Vagina (tissue), 2 donors: ENCODE results near the gene SMCHD1. TPM values are rescaled to one million over a fixed set of nuclear protein-coding genes. Genes with fewer than 3 reads are reported as not detected.

Source experiments
- DNase-seq, 2 donors: peaks; one replicate each; pipeline ENCODE4 v3.0.0-alpha.2; 2017; ENCODE audit errors: extremely low spot score in 2 of 2
- H3K27ac ChIP-seq: fragments of 200-600 bp; sonication (generic); one replicate; pipeline ENCODE4 v1.5.1; 2019
- H3K27me3 ChIP-seq: fragments of 200-600 bp; sonication (generic); one replicate; pipeline ENCODE4 v1.5.1; 2019
- H3K36me3 ChIP-seq, 2 donors: fragments of 200-600 bp; sonication (generic); one replicate each; pipeline ENCODE4 v1.5.1; 2017 to 2019
- H3K4me1 ChIP-seq: fragments of 200-600 bp; sonication (generic); one replicate; pipeline ENCODE4 v1.5.1; 2019
- H3K4me3 ChIP-seq, 2 donors: fragments of 200-600 bp; sonication (generic); 1 replicate in 1 of 2; 2 replicates in 1 of 2; pipeline ENCODE4 v1.5.1; 2016 to 2019
- H3K9me3 ChIP-seq: fragments of 200-600 bp; sonication (generic); one replicate; pipeline ENCODE4 v1.5.1; 2019
- POLR2A ChIP-seq, 2 donors: fragments of 450-650 bp; IDR thresholded peaks; one replicate each; pipeline ENCODE4 v1.6.1; 2017; ENCODE audit warnings: antibody characterized with exemption in 2 of 2, mild to moderate bottlenecking in 2 of 2, moderate library complexity in 2 of 2
- POLR2AphosphoS5 ChIP-seq, 2 donors: sonication (generic); formaldehyde crosslinking; IDR thresholded peaks; one replicate each; pipeline ENCODE4 v1.9.0; 2017; ENCODE audit warnings: antibody characterized with exemption in 2 of 2, mild to moderate bottlenecking in 2 of 2, low read depth in 1 of 2; ENCODE audit not compliant: insufficient read depth in 1 of 2
- intact Hi-C: fragments of 100-400 bp; cut with DNase I; formaldehyde crosslinking; loops from one replicate; pipeline ENCODE4 v1.15.1; 2023
- total RNA-seq: library from RNA; depleted of rRNA; stranded (reverse); fragments of >200 nt; gene quantifications from one replicate; pipeline ENCODE4 v1.2.3, GENCODE V29; 2016
- TF ChIP-seq, protein P1 (sequence below), 3 experiments: fragments of 450-650 bp in 2 of 3; fragments of 200-600 bp in 1 of 3; sonication (generic) in 1 of 3; IDR thresholded peaks; one replicate each; pipeline ENCODE4 v1.5.1; 2017 to 2019; ENCODE audit warnings: antibody characterized with exemption in 3 of 3, mild to moderate bottlenecking in 2 of 3, moderate library complexity in 2 of 3

Gene SMCHD1
- total RNA-seq, 1 donor from 2014 or later: 62.4 TPM

DNA sequence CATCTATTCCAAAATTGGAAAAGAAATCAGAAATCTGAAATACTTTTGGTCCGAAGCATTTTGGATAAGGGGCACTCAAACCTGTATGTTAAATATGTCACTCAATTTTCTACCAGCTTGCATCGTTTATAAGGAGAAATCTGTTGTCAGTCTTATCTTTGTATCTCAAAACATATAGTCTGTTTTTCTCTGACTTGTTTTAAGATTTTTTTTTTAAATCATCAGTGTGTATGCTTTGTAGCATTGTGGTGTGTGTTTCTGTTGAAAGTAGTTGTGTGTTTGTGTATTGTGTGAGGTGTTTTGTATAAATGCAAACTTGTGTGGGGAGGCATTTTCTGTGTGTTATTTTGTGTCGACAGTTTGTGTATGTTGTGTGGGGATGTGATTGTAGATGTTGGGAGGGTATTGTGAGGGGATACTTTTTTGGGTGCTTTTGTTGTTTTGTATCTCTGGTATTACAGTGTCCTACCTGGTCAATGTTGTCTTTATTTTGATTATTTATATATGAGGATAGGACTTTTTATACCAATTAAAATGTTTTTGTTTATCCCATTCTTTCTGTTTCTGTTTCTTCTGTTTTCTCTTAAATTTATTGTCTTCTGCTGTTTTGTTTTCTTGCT lies 30.9 kb downstream of the SMCHD1 start:
- H3K9me3 ChIP-seq: no peaks in the 10 kb centered on the region
- no peaks in the 10 kb centered on the region for H3K27me3 ChIP-seq
- no peak for TF ChIP-seq POLR2AphosphoS5 (IDR thresholded peaks at IDR 0.05; ENCODE audit: insufficient read depth in 1 of 2, low read depth in 1 of 2)
- no peak for TF ChIP-seq POLR2A (IDR thresholded peaks at IDR 0.05)
- TF ChIP-seq, protein P1, sequence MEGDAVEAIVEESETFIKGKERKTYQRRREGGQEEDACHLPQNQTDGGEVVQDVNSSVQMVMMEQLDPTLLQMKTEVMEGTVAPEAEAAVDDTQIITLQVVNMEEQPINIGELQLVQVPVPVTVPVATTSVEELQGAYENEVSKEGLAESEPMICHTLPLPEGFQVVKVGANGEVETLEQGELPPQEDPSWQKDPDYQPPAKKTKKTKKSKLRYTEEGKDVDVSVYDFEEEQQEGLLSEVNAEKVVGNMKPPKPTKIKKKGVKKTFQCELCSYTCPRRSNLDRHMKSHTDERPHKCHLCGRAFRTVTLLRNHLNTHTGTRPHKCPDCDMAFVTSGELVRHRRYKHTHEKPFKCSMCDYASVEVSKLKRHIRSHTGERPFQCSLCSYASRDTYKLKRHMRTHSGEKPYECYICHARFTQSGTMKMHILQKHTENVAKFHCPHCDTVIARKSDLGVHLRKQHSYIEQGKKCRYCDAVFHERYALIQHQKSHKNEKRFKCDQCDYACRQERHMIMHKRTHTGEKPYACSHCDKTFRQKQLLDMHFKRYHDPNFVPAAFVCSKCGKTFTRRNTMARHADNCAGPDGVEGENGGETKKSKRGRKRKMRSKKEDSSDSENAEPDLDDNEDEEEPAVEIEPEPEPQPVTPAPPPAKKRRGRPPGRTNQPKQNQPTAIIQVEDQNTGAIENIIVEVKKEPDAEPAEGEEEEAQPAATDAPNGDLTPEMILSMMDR (IDR thresholded peaks at IDR 0.05): no peak
- H3K27ac ChIP-seq: no peak overlapping the region
- intact Hi-C loops: no loop called here
- no peaks in the 10 kb centered on the region for H3K4me1 ChIP-seq
- no peak overlapping the region for H3K4me3 ChIP-seq
- no peak for DNase-seq
- H3K36me3 ChIP-seq: peaks cover 0 to 29% of the 10 kb centered on the region in 2 donors

DNA sequence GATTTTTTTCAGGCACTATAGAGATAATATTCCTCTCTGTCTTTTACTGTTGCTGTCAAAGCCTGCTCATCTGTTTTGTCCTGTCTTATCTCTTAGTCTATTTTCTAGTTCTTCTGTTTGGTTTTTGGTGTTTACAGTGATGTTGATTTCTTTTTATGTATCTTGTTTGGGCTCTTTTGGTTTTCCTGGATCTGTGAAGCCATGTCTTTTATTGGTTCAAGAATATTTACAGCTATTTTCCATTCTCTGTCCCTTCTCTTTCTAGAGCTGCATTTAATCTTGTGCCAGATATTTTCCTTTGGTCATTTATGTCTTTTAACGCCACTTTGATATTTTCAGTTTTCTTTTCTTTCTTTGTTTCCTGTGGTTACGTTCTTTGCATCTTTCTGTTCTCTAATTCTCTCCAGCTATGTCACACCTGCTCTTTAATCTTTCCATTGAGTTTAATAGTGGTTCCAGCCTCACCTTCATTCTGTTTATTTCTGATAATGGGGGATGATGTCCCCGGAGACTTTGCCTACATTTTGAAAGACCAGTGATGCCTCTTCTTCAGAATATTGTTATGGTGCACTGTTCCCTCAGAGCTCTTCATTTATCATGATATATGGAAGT lies 32.0 kb downstream of the SMCHD1 start:
- TF ChIP-seq, protein P1 (IDR thresholded peaks at IDR 0.05): no peak
- TF ChIP-seq POLR2A (IDR thresholded peaks at IDR 0.05) (no peak), POLR2AphosphoS5 (IDR thresholded peaks at IDR 0.05; ENCODE audit: insufficient read depth in 1 of 2, low read depth in 1 of 2) (no peak)
- H3K27me3 ChIP-seq: no peaks in the 10 kb centered on the region
- H3K4me3 ChIP-seq: no peak overlapping the region
- no peaks in the 10 kb centered on the region for H3K9me3 ChIP-seq
- peaks cover 0 to 35% of the 10 kb centered on the region in 2 donors for H3K36me3 ChIP-seq
- no peak for DNase-seq
- H3K27ac ChIP-seq: no peak overlapping the region
- intact Hi-C loops: no loop called here
- no peaks in the 10 kb centered on the region for H3K4me1 ChIP-seq

DNA sequence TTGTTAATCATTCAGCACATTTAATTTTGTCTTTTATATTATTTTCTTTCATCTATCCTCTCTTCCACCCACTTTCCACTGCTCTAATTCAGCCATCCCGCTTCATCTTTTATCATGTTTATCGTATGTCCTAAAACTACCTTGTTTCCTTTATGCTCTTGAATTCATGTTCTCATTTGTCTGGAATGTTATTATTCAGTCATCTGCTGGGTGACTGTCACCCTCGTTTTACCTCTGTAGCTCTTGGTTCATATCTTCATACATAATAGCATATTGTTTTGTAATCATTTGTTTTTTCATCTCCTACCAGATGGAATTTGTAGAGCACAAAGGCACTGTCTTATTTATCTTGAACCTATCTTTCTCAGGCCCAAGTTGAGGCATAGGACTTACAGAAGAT lies 37.0 kb downstream of the SMCHD1 start:
- Histone ChIP-seq H3K9me3 (no peaks in the 10 kb centered on the region), H3K27ac (no peak overlapping the region), H3K36me3 (peaks cover 0 to 45% of the 10 kb centered on the region in 2 donors), H3K27me3 (no peaks in the 10 kb centered on the region), H3K4me3 (no peak overlapping the region), H3K4me1 (no peaks in the 10 kb centered on the region)
- no peak for DNase-seq
- intact Hi-C loops: no loop called here
- TF ChIP-seq POLR2AphosphoS5 (IDR thresholded peaks at IDR 0.05; ENCODE audit: insufficient read depth in 1 of 2, low read depth in 1 of 2) (no peak), POLR2A (IDR thresholded peaks at IDR 0.05) (no peak)
- TF ChIP-seq, protein P1 (IDR thresholded peaks at IDR 0.05): no peak

DNA sequence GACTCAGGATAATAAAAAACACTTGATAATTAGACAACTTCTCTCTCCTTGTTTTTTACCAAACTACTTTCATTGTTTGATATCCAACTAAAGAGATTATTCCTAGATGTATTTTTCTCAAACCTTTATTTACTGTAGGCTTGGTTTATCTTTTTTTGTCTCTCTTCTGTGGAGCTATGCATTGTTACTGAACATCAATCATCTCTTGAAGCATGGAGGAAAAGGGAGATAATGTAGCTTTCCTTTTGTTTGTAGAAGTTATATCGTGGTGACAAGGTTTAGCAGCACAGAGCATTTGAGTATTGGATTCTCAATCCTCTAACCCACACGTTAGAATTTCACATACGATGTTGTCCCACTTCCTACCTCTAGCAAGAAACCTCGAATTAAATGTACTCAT lies 41.7 kb downstream of the SMCHD1 start:
- Histone ChIP-seq H3K27ac (no peak overlapping the region), H3K27me3 (no peaks in the 10 kb centered on the region), H3K36me3 (peaks cover 0 to 54% of the 10 kb centered on the region in 2 donors), H3K9me3 (no peaks in the 10 kb centered on the region), H3K4me1 (no peaks in the 10 kb centered on the region), H3K4me3 (no peak overlapping the region)
- intact Hi-C loops: no loop called here
- TF ChIP-seq POLR2AphosphoS5 (IDR thresholded peaks at IDR 0.05; ENCODE audit: insufficient read depth in 1 of 2, low read depth in 1 of 2) (no peak), POLR2A (IDR thresholded peaks at IDR 0.05) (no peak)
- TF ChIP-seq, protein P1 (IDR thresholded peaks at IDR 0.05): no peak
- DNase-seq: no peak

DNA sequence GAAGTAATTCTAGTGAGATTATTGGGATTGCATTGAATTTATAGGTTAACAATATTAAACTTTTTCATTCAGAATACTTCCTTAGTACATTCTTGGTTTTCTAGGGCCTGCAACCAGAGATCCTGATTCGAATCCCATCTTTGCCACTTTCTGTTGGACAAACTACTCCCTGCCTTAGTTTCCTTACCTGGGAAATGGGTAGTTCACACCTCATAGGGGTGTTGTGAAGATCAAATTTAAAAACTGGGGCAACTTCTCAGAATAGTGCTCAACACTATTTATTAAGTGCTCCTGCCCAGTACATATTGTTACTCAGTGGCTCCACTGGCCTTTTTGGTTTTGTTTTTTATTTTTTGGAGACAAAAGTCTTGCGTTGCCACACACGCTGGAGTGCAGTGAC lies 43.5 kb downstream of the SMCHD1 start:
- Histone ChIP-seq H3K36me3 (peaks cover 0 to 55% of the 10 kb centered on the region in 2 donors), H3K4me3 (no peak overlapping the region), H3K4me1 (no peaks in the 10 kb centered on the region), H3K9me3 (no peaks in the 10 kb centered on the region), H3K27ac (no peak overlapping the region), H3K27me3 (no peaks in the 10 kb centered on the region)
- intact Hi-C loops: no loop called here
- DNase-seq: no peak
- TF ChIP-seq POLR2A (IDR thresholded peaks at IDR 0.05): no peak
- TF ChIP-seq, protein P1 (IDR thresholded peaks at IDR 0.05): no peak
